ENCODE results near the gene CACNA2D3.

Gene CACNA2D3

GRCh38 chr3:55036883-55037577 lies 914.7 kb downstream of the CACNA2D3 start:
- Histone ChIP-seq H3K27me3 (no peaks in the 10 kb centered on the region), H3K4me3 (no peak overlapping the region), H3K36me3 (no peaks in the 10 kb centered on the region), H3K9me3 (no peaks in the 10 kb centered on the region), H3K4me1 (no peaks in the 10 kb centered on the region), H3K27ac (no peak overlapping the region)
- no peak for DNase-seq
- no peak for TF ChIP-seq CTCF (IDR thresholded peaks at IDR 0.05)
- intact Hi-C loops (cut with DNase I; ENCODE audit: low total_unique reads), result no loop called here

- no peaks in the 10 kb centered on the region for H3K27me3 ChIP-seq
- H3K36me3 ChIP-seq, result no peaks in the 10 kb centered on the region
- intact Hi-C loops (cut with DNase I; ENCODE audit: low total_unique reads), result no loop called here
- no peak for DNase-seq
- H3K9me3 ChIP-seq, result no peaks in the 10 kb centered on the region
- H3K4me3 ChIP-seq, result no peak overlapping the region
- H3K4me1 ChIP-seq, result no peaks in the 10 kb centered on the region
- TF ChIP-seq CTCF (IDR thresholded peaks at IDR 0.05), result no peak
- H3K27ac ChIP-seq, result no peak overlapping the region
These were observed 920.2 kb downstream of the CACNA2D3 start for GRCh38 chr3:55042591-55042990.

DNA sequence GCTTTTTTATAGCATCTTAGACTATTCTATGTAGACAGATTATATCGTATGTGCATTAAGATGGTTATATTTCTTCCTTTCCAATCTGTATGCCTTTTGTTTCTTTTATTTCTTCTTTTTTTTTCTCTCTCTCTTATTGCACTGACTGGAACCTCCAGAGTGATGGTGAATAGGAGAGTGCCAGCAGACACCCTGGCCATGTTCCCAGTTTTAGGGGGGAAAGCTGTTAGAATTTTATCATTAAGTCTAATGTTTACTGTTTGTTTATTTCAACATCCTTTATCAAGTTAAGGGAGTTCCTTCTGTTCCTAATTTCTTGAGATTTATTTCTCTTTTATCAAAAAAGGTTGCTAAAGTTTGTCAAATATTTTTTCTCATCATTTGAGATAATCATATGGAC lies 922.1 kb downstream of the CACNA2D3 start:
- no peak for TF ChIP-seq CTCF (IDR thresholded peaks at IDR 0.05)
- H3K4me1 ChIP-seq, result no peaks in the 10 kb centered on the region
- DNase-seq, result no peak
- H3K27me3 ChIP-seq, result no peaks in the 10 kb centered on the region
- no peaks in the 10 kb centered on the region for H3K9me3 ChIP-seq
- no peaks in the 10 kb centered on the region for H3K36me3 ChIP-seq
- no peak overlapping the region for H3K27ac ChIP-seq
- no peak overlapping the region for H3K4me3 ChIP-seq
- intact Hi-C loops (cut with DNase I; ENCODE audit: low total_unique reads), result no loop called here

DNA sequence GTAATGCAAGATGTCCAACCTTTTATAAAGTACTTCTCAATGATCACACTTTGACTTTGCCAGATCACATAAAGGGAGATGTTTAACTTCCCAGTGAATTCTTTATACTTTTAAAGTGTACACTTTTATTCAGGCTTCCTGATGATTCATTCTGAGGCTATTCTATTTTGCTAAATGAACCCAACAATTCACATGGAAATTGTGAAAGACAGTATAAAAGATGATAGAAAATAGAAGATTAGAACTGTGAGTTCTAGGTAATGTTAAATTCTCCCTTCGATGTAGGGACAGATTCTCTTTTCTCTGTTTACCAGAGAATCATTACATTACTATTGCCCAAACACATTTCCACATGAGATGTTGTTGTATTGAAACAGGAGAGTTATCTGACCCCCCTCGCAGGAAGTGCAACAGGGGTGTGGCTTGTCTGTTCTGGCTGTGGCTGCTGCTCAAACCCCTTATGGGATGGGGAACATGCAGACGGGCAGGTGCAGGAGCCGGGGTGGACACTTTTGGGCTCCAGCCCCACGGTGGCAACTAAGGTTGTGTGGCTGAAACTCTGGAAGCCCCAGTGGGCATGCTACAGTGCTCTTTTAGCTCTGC lies 936.8 kb downstream of the CACNA2D3 start:
- intact Hi-C loops (cut with DNase I; ENCODE audit: low total_unique reads), result no loop called here
- Histone ChIP-seq H3K27ac (no peak overlapping the region), H3K4me3 (no peak overlapping the region), H3K27me3 (no peaks in the 10 kb centered on the region), H3K9me3 (peaks cover 0 to 11% (median 6%) of the 10 kb centered on the region in 3 donors), H3K36me3 (no peaks in the 10 kb centered on the region), H3K4me1 (no peaks in the 10 kb centered on the region)
- no peak for DNase-seq
- TF ChIP-seq CTCF (IDR thresholded peaks at IDR 0.05), result no peak

- intact Hi-C loops (cut with DNase I; ENCODE audit: low total_unique reads), result no loop called here
- Histone ChIP-seq H3K9me3 (no peaks in the 10 kb centered on the region), H3K36me3 (no peaks in the 10 kb centered on the region), H3K27me3 (no peaks in the 10 kb centered on the region), H3K4me1 (no peaks in the 10 kb centered on the region), H3K4me3 (no peak overlapping the region), H3K27ac (no peak overlapping the region)
- DNase-seq, result no peak
- no peak for TF ChIP-seq CTCF (IDR thresholded peaks at IDR 0.05)
These were observed 938.8 kb downstream of the CACNA2D3 start for GRCh38 chr3:55060896-55061719.
